Articular chondrocyte of knee joint (primary cell): ENCODE data around the gene ZIC5. TPM values are rescaled to one million over a fixed set of nuclear protein-coding genes. Genes with fewer than 3 reads are reported as not detected.

Experiments
- total RNA-seq: library from RNA; depleted of rRNA; stranded (reverse); fragments of >200 nt; gene quantifications from 2 replicates; pipeline ENCODE4 v1.2.3, GENCODE V29; 2012

ZIC5 gene
- not detected in 2 replicates for total RNA-seq

GRCh38 chr13:99971576-99972189 is at the start of gene ZIC5:
Gene ZIC5 (minus strand): TSS chr13:99971767. CDS start chr13:99971603, 164 bp downstream.

GRCh38 chr13:99981735-99982035 is 10.1 kb upstream of the ZIC5 start, which contains the start of gene ZIC2:
Gene ZIC2 (plus strand): TSS chr13:99981784. CDS start chr13:99982065, 281 bp downstream.

Other genes with a start within 250 kb of the ZIC5 start
- not detected in 2 replicates for gene ZIC2, start 10.0 kb upstream of the ZIC5 start, total RNA-seq
- 27.0 and 27.2 TPM in 2 replicates for gene PCCA, start 117.3 kb upstream of the ZIC5 start, total RNA-seq